ENCODE data around the gene ADAP2.

- TF ChIP-seq, protein P1, sequence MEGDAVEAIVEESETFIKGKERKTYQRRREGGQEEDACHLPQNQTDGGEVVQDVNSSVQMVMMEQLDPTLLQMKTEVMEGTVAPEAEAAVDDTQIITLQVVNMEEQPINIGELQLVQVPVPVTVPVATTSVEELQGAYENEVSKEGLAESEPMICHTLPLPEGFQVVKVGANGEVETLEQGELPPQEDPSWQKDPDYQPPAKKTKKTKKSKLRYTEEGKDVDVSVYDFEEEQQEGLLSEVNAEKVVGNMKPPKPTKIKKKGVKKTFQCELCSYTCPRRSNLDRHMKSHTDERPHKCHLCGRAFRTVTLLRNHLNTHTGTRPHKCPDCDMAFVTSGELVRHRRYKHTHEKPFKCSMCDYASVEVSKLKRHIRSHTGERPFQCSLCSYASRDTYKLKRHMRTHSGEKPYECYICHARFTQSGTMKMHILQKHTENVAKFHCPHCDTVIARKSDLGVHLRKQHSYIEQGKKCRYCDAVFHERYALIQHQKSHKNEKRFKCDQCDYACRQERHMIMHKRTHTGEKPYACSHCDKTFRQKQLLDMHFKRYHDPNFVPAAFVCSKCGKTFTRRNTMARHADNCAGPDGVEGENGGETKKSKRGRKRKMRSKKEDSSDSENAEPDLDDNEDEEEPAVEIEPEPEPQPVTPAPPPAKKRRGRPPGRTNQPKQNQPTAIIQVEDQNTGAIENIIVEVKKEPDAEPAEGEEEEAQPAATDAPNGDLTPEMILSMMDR (IDR thresholded peaks at IDR 0.05) = no peak
- TF ChIP-seq POLR2A (IDR thresholded peaks at IDR 0.05) = no peak
Measured at GRCh38 chr17:30954046-30954830, 32.5 kb downstream of the ADAP2 start.
